ENCODE data around the gene GLCE.
A peak's percentile ranks its signal among the peaks of the same experiment; 100 is the strongest.
"Not testable (repeated sequence)": the region's sequence is repeated elsewhere in the genome, so short reads cannot be mapped to it uniquely, and the experiment has no call there.

The GLCE gene

DNA sequence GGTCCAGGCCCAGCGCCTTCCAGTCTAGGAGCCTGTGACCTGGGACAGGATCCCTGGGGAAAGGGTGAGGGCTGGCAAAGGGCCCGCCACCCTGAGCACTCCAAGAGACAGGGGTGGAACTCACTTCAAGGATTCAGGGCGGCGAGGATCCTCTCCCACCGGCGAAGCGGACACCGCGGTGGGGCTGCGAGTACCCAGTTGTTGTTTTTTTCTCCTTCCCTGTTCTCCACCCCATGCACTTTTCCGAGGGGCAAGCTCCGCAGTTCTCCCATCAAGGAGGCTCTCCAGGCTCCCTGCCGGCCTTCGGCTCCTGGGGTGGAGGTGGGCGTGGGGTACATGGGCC, 137.9 kb downstream of the GLCE start:
- DNase-seq (ENCODE audit: low read depth, low spot score): no peak

DNA sequence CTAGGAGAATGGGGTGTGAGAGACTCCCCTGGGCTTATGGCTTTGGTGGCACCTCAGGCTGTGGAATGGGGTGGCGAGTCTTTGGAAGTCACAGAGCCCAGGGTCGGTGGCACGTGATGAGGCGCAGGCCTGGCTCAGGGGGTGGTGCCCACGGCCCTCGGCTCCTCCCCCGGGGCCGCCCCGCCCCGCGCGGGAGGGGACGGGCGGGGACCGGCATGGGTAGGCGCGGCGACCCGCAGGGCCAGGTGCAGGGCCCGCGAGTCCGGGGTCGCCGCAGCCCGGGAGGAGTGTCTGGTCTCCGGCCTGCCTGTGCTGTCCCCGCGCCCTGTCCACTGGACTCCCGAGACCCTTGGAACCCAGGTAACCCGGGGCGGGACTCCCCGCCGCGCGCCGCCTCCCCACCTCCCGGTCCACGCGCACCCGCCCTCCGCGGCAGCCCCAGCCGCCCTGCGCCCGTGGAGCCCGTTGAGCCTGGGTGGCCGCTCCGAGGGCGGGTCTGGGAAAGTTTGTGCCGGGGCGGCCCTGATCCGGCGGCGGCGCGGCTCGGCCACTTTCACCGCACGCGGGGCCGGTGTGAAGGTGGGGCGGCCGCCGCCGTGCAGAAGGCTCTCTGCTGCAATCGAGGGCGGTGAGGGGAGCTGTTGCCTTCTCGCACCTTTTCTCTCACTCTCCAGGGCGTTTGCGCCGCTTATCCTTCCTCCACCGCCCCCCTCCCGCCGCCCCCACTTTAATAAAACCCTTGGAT, 138.4 kb downstream of the GLCE start, which contains the start of gene PAQR5:
Gene PAQR5, plus strand, starts transcription at position 216 of the 745 bp plus-strand sequence. CDS start 61,169 bp downstream, outside the sequence.
- DNase-seq (ENCODE audit: low read depth, low spot score): no peak

DNA sequence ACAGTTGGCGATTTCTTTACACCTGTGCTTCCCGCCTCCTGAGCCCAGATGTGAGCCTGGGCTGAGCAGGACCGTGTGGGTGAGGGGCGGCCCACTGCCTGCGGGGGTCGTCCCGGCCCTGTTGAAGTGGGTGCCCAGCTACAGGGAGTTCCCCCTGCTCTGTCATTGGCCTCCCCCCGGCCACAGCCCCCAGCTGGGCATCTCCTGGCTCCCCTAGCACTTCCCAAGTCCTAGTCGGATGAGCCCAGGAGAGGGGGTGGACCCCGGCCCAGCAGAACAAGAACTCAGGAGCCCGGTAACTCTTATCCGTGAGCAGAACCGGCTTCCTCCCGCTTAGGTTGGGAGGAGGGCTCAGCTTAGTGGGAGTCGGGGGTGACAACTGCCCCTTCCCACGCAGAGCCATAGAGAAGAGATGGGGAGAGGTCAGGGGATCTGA, 139.0 kb downstream of the GLCE start:
- no peak for DNase-seq (ENCODE audit: low read depth, low spot score)

DNA sequence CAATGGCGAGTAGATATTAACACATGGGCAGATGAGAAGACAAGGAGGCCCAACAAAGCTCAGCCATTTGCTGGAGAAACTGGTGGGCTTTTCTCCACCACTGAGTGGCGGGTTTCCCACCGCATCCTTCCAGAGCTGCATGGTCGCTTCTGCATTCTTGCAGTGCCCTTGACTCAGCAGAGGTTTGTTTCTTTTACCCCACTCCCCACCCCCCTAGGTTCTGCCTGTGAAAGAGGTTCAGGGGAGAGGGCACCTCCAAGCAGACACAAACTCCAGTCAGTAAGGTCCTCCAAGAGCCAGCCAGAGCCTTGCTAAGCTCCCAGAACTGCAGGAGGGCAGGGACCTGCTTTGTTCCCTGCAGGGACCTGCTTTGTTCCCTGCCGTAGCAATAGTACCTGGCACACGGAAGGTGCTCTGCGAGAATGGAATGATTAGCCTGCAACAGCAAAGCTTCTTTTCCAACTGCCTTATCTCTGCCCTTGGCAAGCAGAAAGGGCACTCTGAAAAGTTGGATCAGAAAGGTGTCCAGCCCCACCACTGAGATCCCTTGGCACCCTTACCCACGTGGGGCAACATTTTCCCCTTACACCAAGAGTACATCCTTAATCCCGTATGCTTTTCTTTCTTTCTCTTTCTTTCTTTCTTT, 139.6 kb downstream of the GLCE start:
- no peak for DNase-seq (ENCODE audit: low read depth, low spot score)

DNA sequence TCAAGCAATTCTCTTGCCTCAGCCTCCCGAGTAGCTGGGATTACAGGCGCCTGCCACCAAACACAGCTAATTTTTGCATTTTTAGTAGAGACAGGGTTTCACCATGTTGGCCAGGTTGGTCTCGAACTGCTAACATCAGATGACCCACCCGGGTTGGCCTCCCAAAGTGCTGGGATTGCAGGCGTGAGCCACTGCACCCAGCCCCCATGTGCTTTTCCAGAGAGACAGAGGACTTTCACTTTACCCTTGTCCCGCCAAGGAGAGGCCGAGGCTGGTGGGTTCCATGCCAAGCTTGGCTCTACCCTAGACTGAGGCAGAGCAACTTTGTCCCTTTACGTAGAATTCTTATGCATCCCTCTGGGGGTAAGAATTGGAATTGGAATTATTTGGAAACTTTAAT, 140.7 kb downstream of the GLCE start:
- not testable (repeated sequence) for DNase-seq (ENCODE audit: low read depth, low spot score)

DNA sequence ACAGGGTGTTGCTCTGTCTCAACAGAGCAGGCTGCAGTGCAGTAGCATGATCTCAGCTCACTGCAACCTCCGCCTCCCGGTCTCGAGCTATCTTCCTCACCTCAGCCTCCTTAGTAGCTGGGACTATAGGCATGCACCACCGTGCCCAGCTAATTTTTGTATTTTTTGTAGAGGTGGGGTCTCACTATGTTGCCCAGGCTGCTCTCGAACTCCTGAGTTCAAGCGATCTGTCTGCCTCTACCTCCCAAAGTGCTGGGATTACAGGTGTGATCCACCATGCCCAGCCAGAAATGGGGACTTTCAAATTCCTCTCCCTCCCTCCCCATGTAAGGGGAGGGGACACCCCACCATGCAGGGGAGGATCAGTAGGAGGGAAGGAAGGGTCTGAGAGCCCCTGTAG, 141.7 kb downstream of the GLCE start:
- not testable (repeated sequence) for DNase-seq (ENCODE audit: low read depth, low spot score)

DNA sequence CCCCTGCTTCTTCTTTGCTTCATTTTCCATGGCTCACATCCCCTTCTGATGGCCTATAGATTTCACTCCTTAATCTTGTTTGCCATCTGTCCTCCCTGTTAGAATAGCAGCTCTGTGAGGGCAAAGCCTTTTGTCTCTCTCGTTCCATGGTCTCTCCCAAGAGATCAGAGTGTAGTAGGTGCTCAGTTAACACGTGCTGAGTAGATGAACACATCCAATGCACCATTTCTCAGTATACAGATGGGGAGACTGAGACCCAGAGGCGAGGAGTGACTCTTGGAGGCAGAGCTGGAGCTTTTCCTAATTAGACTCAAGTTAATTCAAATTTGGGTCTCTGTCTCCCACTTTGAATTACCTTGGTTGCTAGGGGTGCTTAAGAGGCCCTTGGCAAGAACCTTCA, 142.5 kb downstream of the GLCE start:
- no peak for DNase-seq (ENCODE audit: low read depth, low spot score)

DNA sequence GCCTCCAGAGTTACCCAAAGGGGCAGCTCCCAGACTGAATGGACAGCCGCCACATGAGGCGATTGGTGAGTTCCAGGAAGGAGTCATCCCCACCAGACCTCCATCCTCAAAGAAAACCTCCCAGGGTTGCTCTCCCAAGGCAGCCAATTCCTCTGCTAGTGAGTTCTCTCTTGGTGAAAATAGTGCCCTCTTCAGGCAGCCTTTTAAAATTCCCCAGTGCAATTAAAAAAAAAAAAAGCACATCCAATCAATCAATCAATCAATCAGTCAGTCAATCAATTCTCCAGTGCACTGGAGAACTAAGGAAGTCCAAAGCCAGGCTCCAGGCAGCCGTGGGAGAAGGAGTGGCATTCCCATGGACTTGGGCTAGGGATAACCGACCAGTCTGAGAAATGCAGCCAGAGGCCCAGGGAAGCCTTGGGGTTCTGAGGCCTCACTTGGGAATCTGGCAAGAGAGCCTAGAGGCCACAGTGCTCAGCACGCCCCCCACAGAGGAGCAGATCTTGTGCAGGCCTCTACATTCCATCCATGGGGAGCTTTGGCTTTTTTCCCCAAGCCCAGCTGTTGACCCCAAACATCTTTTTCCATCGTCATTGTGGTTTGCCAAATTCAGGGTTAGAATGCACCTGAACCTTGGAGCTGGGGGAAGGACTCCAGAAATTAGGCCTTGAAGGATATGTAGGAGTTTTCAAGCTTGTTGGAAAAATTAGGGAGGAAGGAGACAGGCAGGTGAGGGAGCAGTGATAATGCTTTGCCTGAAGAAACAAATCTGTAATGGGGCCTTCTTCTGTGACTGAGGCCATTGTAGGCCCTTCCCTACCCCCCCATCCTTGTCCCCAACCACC, 143.1 kb downstream of the GLCE start:
- peak; percentile 16 for DNase-seq (ENCODE audit: low read depth, low spot score)

DNA sequence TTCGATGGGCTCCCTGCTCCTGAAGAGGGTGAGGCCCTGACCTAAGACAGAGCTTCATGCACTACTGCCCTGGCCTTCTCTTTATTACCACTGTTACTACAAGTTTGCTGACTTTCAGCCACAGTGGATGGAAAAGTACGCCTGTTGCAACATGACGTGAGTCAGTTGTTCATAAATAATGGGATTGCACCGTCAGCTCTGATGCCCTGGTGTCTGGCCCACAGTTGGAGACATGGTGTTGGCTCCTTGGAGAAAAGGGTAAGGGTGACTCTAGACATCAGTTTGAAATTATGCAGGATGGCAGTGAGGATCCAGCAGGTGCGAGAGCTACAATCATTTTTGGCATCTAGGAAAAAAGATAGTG, 143.7 kb downstream of the GLCE start:
- peak; percentile 68 for DNase-seq (ENCODE audit: low read depth, low spot score)

DNA sequence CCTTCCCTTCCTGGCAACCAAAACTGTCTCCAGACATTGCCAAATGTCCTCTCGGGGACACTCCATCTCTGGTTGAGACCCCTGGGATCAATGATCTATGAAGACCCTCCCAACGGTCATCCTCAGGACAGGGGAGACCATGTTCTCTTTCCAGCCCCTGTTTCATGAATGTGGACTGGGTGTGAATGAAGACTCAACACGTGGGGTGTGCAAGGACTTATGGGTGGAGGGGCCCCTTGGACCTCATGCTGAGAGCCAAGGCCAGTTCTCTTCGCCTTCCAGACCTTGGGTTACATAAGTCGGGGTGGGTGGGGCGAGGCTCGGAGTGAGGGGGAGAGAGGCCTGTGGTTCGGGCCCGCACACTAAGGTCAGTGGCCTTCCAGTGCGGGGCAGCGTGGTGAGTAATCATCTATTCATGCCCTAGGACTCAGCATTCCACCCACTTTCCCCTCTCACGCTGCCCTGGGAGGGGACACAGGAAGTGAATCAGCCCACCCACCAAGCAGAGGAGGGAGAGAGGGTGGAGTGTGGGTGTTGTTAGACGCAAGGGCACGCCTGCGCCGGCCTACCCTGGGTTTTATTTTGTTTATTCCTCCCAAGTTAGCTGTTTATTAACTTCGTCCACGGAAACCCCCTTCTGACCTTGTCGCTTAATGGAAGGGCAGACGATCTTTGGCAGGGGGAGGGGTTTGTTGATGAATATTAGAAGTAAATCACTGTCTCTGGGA, 144.9 kb downstream of the GLCE start:
- peak; percentile 49 for DNase-seq (ENCODE audit: low read depth, low spot score)

DNA sequence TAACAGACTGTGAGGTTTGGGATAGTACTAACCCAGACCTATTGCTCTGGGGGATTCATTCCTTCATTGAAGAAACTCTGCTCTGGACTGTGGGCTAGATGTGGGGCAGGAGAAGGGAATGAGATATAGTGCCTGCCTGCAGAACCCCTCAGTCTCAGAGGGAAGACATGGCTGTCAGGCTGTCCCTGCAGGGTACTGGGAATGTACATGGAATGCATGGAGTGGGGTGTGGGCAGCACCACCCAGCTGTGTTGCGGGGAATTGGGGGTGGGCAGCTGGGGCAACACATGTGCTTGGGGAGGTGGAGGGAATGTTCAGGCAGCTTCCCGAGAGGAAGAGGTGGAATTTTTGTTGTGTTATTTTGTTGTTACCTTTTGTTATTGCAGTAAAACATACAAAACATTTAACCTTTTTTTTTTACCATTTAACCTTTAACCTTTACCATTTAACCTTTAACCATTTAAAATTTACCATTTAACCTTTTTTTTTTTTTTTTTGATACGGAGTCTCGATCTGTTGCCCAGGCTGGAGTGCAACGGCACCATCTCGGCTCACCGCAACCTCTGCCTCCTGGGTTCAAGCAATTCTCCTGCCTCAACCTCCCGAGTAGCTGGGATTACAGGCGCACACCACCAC, 145.6 kb downstream of the GLCE start:
- no peak for DNase-seq (ENCODE audit: low read depth, low spot score)

DNA sequence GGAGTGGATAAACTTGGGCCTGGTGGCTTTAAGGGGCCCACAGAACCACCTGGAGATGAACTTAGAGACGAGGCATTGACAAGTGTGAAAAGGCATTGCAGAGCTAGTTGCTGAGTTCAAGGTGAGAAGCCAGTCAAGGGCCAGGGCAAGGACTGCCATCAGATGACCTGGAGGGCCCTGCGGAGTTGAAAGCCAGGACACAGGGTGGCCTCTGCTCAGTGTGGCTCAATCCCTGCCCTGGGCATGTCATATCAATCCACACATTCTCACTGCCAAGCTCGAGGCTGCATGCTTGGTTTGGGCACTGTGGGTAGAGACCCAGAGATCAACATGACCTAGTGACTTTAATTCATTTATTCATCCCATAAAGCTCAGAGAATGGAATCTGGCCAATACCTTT, 147.5 kb downstream of the GLCE start:
- DNase-seq (ENCODE audit: low read depth, low spot score): no peak

DNA sequence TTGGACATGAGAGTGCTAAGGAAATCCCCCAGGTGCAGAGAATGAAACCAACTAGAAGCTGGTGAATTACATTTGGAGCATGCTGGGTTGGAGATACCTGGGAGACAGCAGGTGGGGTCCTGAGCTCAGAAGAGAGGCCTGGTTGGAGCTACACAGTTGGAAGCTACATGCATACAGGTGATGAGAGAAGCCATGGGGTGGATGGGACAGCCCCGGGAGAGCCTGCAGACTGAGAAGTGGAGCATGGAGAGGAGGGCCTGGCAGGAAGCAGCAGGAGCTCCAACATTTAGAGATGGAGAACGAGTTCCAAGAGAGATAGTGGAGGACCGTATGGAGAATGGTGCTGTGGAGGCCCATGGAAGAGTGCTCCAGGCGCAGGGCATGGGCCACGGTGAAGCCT, 148.5 kb downstream of the GLCE start:
- DNase-seq (ENCODE audit: low read depth, low spot score): no peak

DNA sequence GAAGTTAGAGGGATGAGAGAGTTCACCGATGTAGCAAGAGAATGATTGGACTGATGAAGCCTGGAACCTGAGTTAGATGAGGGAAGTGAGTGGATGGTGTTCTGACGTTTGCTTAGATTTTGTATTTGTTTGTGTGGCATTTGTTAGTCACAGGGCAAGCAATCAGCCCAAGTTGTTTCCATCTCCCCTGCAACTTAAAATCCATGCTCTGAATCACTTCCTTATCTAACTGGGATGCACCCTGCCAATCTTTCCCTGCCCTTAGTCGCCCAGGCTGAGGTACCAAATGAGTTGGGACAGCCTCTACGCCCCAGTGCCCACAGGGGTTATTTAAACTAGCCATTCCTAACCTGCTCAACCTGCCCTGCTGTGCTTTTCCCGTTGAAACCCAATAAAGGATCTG, 150.9 kb downstream of the GLCE start:
- DNase-seq (ENCODE audit: low read depth, low spot score): no peak

DNA sequence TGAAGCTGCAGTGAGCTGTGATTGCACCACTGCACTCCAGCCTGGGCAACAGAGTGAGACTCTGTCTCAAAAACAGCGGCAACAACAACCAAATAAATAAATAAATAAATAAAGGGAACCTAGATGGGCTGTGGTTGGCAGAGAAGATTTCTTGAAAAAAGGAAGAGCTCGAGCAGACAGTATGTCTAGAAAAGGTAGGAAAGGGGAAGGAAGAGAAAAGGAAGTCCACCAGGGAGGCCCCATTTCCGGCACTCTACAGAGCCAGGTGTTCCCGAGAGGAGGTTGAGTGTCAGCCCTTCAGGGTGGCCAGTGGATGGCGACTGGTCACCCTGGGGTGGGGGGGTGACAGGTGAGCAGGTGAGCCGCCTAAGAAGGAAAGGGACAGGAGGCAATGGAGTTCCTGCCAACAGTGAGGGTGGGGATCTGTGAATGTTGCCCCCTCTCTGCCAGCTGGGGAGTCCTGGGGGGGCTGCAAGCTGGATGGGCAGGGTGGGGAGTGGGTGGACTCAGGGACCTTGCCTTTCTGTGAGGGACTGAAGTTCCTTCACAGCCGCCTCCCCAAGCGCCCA, 153.1 kb downstream of the GLCE start:
- DNase-seq (ENCODE audit: low read depth, low spot score): no peak

DNA sequence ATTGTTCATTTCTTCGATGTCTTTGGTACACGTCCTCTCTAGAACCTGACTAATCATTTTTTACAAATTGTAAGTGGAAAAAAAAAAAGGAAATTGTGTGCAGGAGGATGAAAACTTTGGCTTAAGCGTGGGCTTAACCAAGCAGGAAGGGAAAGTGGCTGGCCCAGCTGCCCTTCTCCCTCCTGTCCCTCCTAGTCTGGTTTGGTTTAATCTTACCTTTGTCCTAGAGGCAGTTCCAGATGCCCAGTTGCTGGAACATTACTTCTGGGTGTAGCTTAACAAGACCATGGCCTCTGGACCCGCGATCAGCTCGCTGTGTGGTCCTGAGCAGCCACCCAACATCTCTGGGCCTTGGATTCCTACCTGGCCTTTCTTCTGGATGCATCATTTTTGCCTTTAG, 153.7 kb downstream of the GLCE start:
- DNase-seq (ENCODE audit: low read depth, low spot score): no peak

DNA sequence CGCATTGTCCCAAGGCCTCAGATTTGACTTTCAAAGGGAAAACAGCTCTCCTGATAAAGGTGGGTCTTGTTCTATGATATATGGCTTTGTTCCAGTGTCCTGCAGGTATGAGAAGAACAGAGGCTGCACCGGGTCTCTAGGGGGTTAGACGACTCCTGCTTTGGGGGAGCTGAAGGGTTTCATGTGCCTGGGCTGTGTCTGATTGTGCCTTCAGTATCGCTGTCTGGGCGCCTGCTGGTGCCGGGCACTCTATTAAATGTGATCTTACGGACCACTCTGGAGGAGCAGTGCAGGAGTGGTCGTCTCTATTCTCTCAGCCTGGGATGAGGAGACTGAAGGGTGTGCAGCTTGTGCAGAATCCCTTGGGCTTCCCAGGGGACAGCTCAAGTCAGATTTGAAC, 154.3 kb downstream of the GLCE start:
- DNase-seq (ENCODE audit: low read depth, low spot score): no peak

DNA sequence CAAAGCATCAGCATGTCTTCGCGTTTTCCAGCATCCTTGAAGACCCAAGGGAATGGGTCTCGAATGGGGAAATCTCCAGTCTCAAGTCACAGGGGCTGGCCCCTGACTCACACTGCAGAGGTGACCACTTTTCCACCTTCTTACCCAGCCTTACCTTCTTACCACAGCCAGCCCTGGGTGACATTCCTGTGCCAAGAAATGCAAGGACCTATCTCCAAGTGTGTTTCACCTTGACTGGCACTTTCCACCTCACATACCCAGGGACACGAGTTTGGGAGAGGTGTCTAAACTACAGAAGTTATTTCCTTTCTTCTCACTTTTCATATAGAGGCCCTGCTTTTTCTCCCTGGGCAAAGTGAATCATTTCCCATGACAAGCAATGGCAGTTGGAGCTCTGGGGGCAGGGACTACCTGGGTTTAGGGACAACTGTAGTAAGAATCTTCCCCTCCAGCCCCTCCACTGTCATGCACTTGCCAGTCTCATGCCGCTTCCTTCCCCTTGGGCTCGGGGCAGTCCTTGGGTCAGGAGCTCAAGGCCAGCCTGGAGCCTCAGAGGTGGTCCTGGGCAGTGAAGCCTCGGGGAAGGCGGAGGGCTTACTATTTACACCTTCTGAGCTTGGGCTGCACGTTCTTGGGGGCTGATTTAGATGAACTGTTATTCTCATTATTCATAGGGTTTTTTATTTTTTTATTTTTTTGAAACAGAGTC, 155.1 kb downstream of the GLCE start:
- DNase-seq (ENCODE audit: low read depth, low spot score): no peak

DNA sequence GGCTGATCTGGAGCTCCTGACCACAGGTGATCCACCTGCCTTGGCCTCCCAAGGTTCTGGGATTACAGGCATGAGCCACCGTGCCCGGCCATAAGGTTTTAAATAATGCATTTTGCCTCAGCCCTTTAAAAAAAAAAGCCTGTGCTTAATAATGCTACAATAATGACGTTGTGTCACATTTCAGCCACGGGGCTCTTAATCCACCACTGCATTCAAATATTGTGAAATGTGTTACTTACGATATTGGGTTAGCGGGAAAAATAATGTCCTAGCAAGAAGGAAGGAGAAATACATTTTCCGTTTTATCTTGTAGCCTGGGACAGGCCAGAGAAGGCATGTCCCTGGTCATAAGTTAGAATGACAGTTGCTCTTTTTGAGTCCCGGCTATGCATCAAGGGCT, 155.9 kb downstream of the GLCE start:
- no peak for DNase-seq (ENCODE audit: low read depth, low spot score)

DNA sequence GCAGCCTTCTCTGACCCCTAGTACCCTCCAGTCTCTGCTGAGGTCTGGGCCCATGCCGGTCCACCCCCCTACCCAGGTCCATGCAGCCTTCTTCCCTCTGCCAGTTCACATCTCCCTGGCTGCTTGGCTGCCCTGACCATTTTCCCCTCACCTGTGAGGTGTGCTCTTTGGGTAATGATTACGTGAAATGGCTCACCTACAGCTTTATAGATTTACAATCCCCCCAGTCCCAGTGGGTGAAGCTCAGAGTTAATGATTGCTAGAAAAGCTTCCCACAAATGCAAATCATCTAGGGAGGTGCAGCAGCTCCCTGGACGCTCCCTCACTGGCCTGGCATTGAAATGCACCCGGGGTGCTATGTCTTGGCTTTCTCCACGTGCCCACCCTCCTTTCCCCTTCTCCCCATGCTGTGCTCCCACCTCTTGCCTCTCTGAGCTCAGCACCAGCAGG, 157.0 kb downstream of the GLCE start:
- no peak for DNase-seq (ENCODE audit: low read depth, low spot score)
